GM20431 (cell line): Measurements from ENCODE around the gene FBH1.
"Not testable (repeated sequence)": the region's sequence is repeated elsewhere in the genome, so short reads cannot be mapped to it uniquely, and the experiment has no call there.

ENCODE experiments used
- in situ Hi-C: fragments of 300-500 bp; cut with MseI, MboI; formaldehyde crosslinking; loops from one replicate; pipeline ENCODE4 v1.15.0; 2020; ENCODE audit warnings: low sequenced_read_pairs; ENCODE audit not compliant: unreplicated experiment

The FBH1 gene

GRCh38 chr10:5935628-5936027 lies 45.6 kb downstream of the FBH1 start:
- in situ Hi-C loops, result no loop called here

- in situ Hi-C loops, result no loop called here
Measured at GRCh38 chr10:5937016-5937415, 47.0 kb downstream of the FBH1 start.

GRCh38 chr10:5938291-5938690 lies 48.2 kb downstream of the FBH1 start:
- in situ Hi-C loops, result no loop called here

GRCh38 chr10:5940807-5941218 lies 50.8 kb downstream of the FBH1 start:
- in situ Hi-C loops, result no loop called here

- in situ Hi-C loops, result no loop called here
Measured at GRCh38 chr10:5941579-5941978, 51.5 kb downstream of the FBH1 start.

GRCh38 chr10:5942001-5942400 lies 52.0 kb downstream of the FBH1 start:
- in situ Hi-C loops, result no loop called here

GRCh38 chr10:5942474-5942873 lies 52.4 kb downstream of the FBH1 start:
- in situ Hi-C loops, result no loop called here

- in situ Hi-C loops, result no loop called here
Measured at GRCh38 chr10:5943536-5943935, 53.5 kb downstream of the FBH1 start.

- in situ Hi-C loops, result no loop called here
Measured at GRCh38 chr10:5944389-5945189, 54.5 kb downstream of the FBH1 start.

GRCh38 chr10:5945190-5945509 lies 55.1 kb downstream of the FBH1 start:
- in situ Hi-C loops, result no loop called here

- in situ Hi-C loops, result no loop called here
Measured at GRCh38 chr10:5945561-5946418, 55.7 kb downstream of the FBH1 start.

GRCh38 chr10:5946419-5946775 lies 56.4 kb downstream of the FBH1 start:
- in situ Hi-C loops, result not testable (repeated sequence)

- in situ Hi-C loops, result no loop called here
Measured at GRCh38 chr10:5946786-5947185, 56.7 kb downstream of the FBH1 start.

GRCh38 chr10:5947471-5948207 lies 57.6 kb downstream of the FBH1 start:
- in situ Hi-C loops, result no loop called here

GRCh38 chr10:5948208-5948585 lies 58.2 kb downstream of the FBH1 start:
- in situ Hi-C loops, result no loop called here

GRCh38 chr10:5949009-5949759 lies 59.1 kb downstream of the FBH1 start:
- in situ Hi-C loops, result no loop called here

GRCh38 chr10:5951167-5951711 lies 61.2 kb downstream of the FBH1 start:
- in situ Hi-C loops, result no loop called here

GRCh38 chr10:5951721-5952407 lies 61.8 kb downstream of the FBH1 start:
- in situ Hi-C loops, result no loop called here

- in situ Hi-C loops, result no loop called here
Measured at GRCh38 chr10:5952731-5953385, 62.8 kb downstream of the FBH1 start.
